HCT116 (cell line): Measurements from ENCODE around the gene PDE4B. TPM values are rescaled to one million over a fixed set of nuclear protein-coding genes. Genes with fewer than 3 reads are reported as not detected.

Experiments
- ATAC-seq: fragments of 200-7000 bp; cut with Tn5 transposase; 2 replicates; pipeline ENCODE4 v1.9.1; 2020; ENCODE audit warnings: mild to moderate bottlenecking, moderate library complexity
- BruUV-seq: library from RNA; stranded (reverse); fragments of 400-500 nt; replicated peaks from 2 replicates; lab custom pipeline; 2021; lab: Mats Ljungman, UMichigan
- CTCF ChIA-PET: fragments of 300-600 bp; sonication (Branson Sonifier 250); formaldehyde crosslinking; loops from one replicate; lab custom pipeline; 2021; ENCODE audit warnings: antibody characterized with exemption; lab: Charles Lee
- POLR2A ChIA-PET: fragments of 300-600, 350-600 bp; sonication (Branson Sonifier 250); formaldehyde crosslinking; loops from one replicate; lab custom pipeline; 2021; ENCODE audit warnings: antibody characterized with exemption; lab: Charles Lee
- RAD21 ChIA-PET, 2 experiments: fragments of 300-600 bp; sonication (Branson Sonifier 250); formaldehyde crosslinking; loops; one replicate each; lab custom pipeline; 2023; ENCODE audit warnings: low total read pairs in 2 of 2; ENCODE audit not compliant: uncharacterized antibody in 2 of 2, unreplicated experiment in 2 of 2, low non-redundant PET in 1 of 2; lab: Charles Lee
- DNase-seq: peaks from one replicate; pipeline ENCODE4 v3.0.0-alpha.2; 2010; ENCODE audit warnings: low read depth, low spot score
- H2AFZ ChIP-seq: fragments of 200-600 bp; shearing (Covaris generic), sonication (generic); 2 replicates; pipeline ENCODE4 v1.6.1; 2017; ENCODE audit warnings: low read depth, mixed run types, mixed read lengths, antibody characterized with exemption, low read length; ENCODE audit not compliant: poor library complexity, severe bottlenecking
- H3K27ac ChIP-seq: 2 replicates; pipeline ENCODE4 v1.5.1; 2012; ENCODE audit warnings: low read depth, low read length
- H3K27me3 ChIP-seq: fragments of 200-600 bp; sonication (generic); 2 replicates; pipeline ENCODE4 v1.6.1; 2016; ENCODE audit warnings: mixed run types, low read length, mixed read lengths; ENCODE audit not compliant: insufficient read depth
- H3K36me3 ChIP-seq, 2 experiments: fragments of 200-500 bp in 1 of 2; fragments of 200-600 bp in 1 of 2; sonication (Bioruptor generic) in 1 of 2; sonication (generic) in 1 of 2; 2 replicates each; pipeline versions ENCODE4 v1.5.1 to v1.6.1; 2014 to 2016; ENCODE audit warnings: low read length in 2 of 2, inconsistent platforms in 1 of 2, mixed read lengths in 1 of 2, mixed run types in 1 of 2; ENCODE audit not compliant: insufficient read depth in 2 of 2, control insufficient read depth in 1 of 2
- H3K4me1 ChIP-seq, 2 experiments: fragments of 200-600 bp in 1 of 2; sonication (generic) in 1 of 2; 2 replicates each; pipeline versions ENCODE4 v1.5.1 to v1.6.1; 2012 to 2017; ENCODE audit warnings: low read length in 2 of 2, inconsistent platforms in 1 of 2, mild to moderate bottlenecking in 1 of 2, mixed read lengths in 1 of 2, mixed run types in 1 of 2, moderate library complexity in 1 of 2; ENCODE audit not compliant: insufficient read depth in 2 of 2, control insufficient read depth in 1 of 2
- H3K4me2 ChIP-seq: fragments of 200-600 bp; sonication (generic); 2 replicates; pipeline ENCODE4 v1.6.1; 2017; ENCODE audit warnings: mixed run types, low read length, mixed read lengths
- H3K4me3 ChIP-seq, 2 experiments: fragments of 200-600 bp in 1 of 2; sonication (generic) in 1 of 2; replicated peaks in 1 of 2; 2 replicates each; pipeline ENCODE4 v1.5.1; 2011 to 2016; ENCODE audit warnings: low read length in 2 of 2, control low read depth in 1 of 2, low read depth in 1 of 2, mild to moderate bottlenecking in 1 of 2, mixed read lengths in 1 of 2, mixed run types in 1 of 2
- H3K79me2 ChIP-seq: fragments of 200-600 bp; sonication (generic); 2 replicates; pipeline ENCODE4 v1.6.1; 2017; ENCODE audit warnings: mild to moderate bottlenecking, mixed run types, low read length, moderate library complexity, mixed read lengths; ENCODE audit not compliant: insufficient read depth
- H3K9ac ChIP-seq: fragments of 200-600 bp; sonication (generic); 2 replicates; pipeline ENCODE4 v1.6.1; 2016; ENCODE audit warnings: low read length, mixed read lengths
- H3K9me2 ChIP-seq: fragments of 200-600 bp; sonication (generic), shearing (Covaris generic); 2 replicates; pipeline ENCODE4 v1.6.1; 2017; ENCODE audit warnings: mixed run types, mild to moderate bottlenecking, moderate library complexity; ENCODE audit not compliant: insufficient read depth
- H3K9me3 ChIP-seq, 2 experiments: fragments of 200-500 bp in 1 of 2; fragments of 200-600 bp in 1 of 2; sonication (Bioruptor generic) in 1 of 2; sonication (generic) in 1 of 2; 2 replicates each; pipeline ENCODE4 v1.6.1; 2014 to 2017; ENCODE audit warnings: low read length in 2 of 2, mixed read lengths in 2 of 2, inconsistent platforms in 1 of 2, low read depth in 1 of 2, mild to moderate bottlenecking in 1 of 2, mixed run types in 1 of 2, moderate library complexity in 1 of 2; ENCODE audit not compliant: control insufficient read depth in 1 of 2, insufficient read depth in 1 of 2
- H4K20me1 ChIP-seq: fragments of 200-600 bp; sonication (generic), shearing (Covaris generic); 2 replicates; pipeline ENCODE4 v1.6.1; 2017; ENCODE audit warnings: mixed run types, mild to moderate bottlenecking, moderate library complexity; ENCODE audit not compliant: insufficient read depth
- CBX3 ChIP-seq: IDR thresholded peaks from 2 replicates; pipeline ENCODE4 v1.6.1; 2012; ENCODE audit warnings: low read depth
- CEBPB ChIP-seq: IDR thresholded peaks from 2 replicates; pipeline ENCODE4 v1.6.1; 2012; ENCODE audit warnings: low read depth
- EGR1 ChIP-seq: IDR thresholded peaks from 2 replicates; pipeline ENCODE4 v1.6.1; 2012; ENCODE audit warnings: low read depth
- EZH2 ChIP-seq: fragments of 200-600 bp; sonication (generic); IDR thresholded peaks from 2 replicates; pipeline ENCODE4 v1.6.1; 2017; ENCODE audit warnings: antibody characterized with exemption, mixed run types
- EZH2phosphoT487 ChIP-seq: fragments of 200-600 bp; IDR thresholded peaks from 2 replicates; pipeline ENCODE4 v1.6.1; 2018; ENCODE audit warnings: antibody characterized with exemption, borderline replicate concordance
- FOSL1 ChIP-seq: IDR thresholded peaks from 2 replicates; pipeline ENCODE4 v1.6.1; 2012; ENCODE audit warnings: low read depth
- JUND ChIP-seq: IDR thresholded peaks from 2 replicates; pipeline ENCODE4 v1.6.1; 2012
- POLR2A ChIP-seq: IDR thresholded peaks from 2 replicates; pipeline ENCODE4 v1.7.0; 2011; ENCODE audit warnings: borderline replicate concordance; ENCODE audit not compliant: insufficient read depth, insufficient read length; ENCODE audit errors: extremely low read depth
- POLR2AphosphoS5 ChIP-seq: IDR thresholded peaks from 2 replicates; pipeline ENCODE4 v1.6.1; 2011; ENCODE audit warnings: mild to moderate bottlenecking, low read depth, low read length, moderate library complexity
- RAD21 ChIP-seq: IDR thresholded peaks from 2 replicates; pipeline ENCODE4 v1.6.1; 2012; ENCODE audit warnings: low read depth, mild to moderate bottlenecking
- SIN3A ChIP-seq: IDR thresholded peaks from 2 replicates; pipeline ENCODE4 v1.6.1; 2012; ENCODE audit warnings: low read depth
- SP1 ChIP-seq: IDR thresholded peaks from 2 replicates; pipeline ENCODE4 v1.6.1; 2012; ENCODE audit warnings: low read depth
- SRF ChIP-seq: IDR thresholded peaks from 2 replicates; pipeline ENCODE4 v1.6.1; 2012; ENCODE audit warnings: low read depth
- TCF7L2 ChIP-seq: IDR thresholded peaks from 2 replicates; pipeline ENCODE4 v1.7.0; 2011; ENCODE audit warnings: borderline replicate concordance, inconsistent platforms; ENCODE audit not compliant: insufficient read depth, insufficient read length; ENCODE audit errors: extremely low read depth
- intact Hi-C: fragments of 100-400 bp; cut with micrococcal nuclease; formaldehyde crosslinking; loops from 2 replicates; pipeline ENCODE4 v1.10.0; 2022
- total RNA-seq: library from RNA; stranded (reverse); gene quantifications from one replicate; pipeline ENCODE4 v1.2.1, GENCODE V29; 2021; ENCODE audit not compliant: unreplicated experiment
- TF ChIP-seq, protein P1 (sequence below): IDR thresholded peaks from 2 replicates; pipeline ENCODE4 v1.6.1; 2011; ENCODE audit warnings: mild to moderate bottlenecking, low read length, moderate library complexity; ENCODE audit not compliant: insufficient replicate concordance; ENCODE audit errors: extremely low read depth
- TF ChIP-seq, protein P2 (sequence below): IDR thresholded peaks from 2 replicates; pipeline ENCODE4 v1.6.1; 2012; ENCODE audit warnings: low read depth
- TF ChIP-seq, protein P3 (sequence below): IDR thresholded peaks from 2 replicates; pipeline ENCODE4 v1.6.1; 2012
- TF ChIP-seq, protein P4 (sequence below): IDR thresholded peaks from 2 replicates; pipeline ENCODE4 v1.6.1; 2012
- TF ChIP-seq, protein P5 (sequence below), 3 experiments: fragments of 200-600 bp in 1 of 3; sonication (generic) in 1 of 3; IDR thresholded peaks in 2 of 3; conservative IDR thresholded peaks in 1 of 3; 2 replicates each; pipeline ENCODE4 v1.5.1; 2012 to 2017; ENCODE audit warnings: low read depth in 2 of 3, low read length in 2 of 3, antibody characterized with exemption in 1 of 3, borderline replicate concordance in 1 of 3, control low read depth in 1 of 3, mild to moderate bottlenecking in 1 of 3, mixed read lengths in 1 of 3, mixed run types in 1 of 3, moderate library complexity in 1 of 3; ENCODE audit not compliant: insufficient read depth in 1 of 3

PDE4B gene
- total RNA-seq, 1 experiment from 2014 or later: 76.9 TPM

DNA sequence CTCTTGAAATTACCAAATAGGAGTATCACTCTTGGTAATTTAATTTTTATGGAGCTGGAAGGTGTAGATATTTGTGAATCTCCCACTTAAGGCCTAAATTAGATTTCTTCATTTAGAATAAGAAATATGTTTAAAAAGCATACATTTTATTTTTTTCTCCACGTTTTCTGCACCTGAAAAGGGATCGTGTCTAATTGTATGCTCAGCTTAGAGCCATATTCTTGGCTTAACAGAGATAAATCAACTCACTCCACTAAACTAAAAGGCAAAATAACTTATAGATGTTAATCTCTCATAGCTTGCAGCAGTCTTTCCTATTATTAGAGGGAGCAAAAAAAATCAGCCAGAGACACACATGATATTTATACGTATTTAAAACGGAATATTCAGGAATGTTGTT is 404.4 kb downstream of the PDE4B start:
- H3K27ac ChIP-seq: no peak overlapping the region
- H2AFZ ChIP-seq: no peak overlapping the region
- no peaks in the 10 kb centered on the region for H3K36me3 ChIP-seq
- H4K20me1 ChIP-seq: no peaks in the 10 kb centered on the region
- H3K9ac ChIP-seq: no peak overlapping the region
- ATAC-seq: no peak
- CTCF ChIA-PET: no interaction called here
- no peaks in the 10 kb centered on the region for H3K4me1 ChIP-seq
- H3K9me3 ChIP-seq: no peaks in the 10 kb centered on the region
- no TSS peak for BruUV-seq
- POLR2A ChIA-PET: no interaction called here
- DNase-seq: no peak
- H3K79me2 ChIP-seq: no peaks in the 10 kb centered on the region
- H3K4me3 ChIP-seq: no peak overlapping the region
- no peaks in the 10 kb centered on the region for H3K27me3 ChIP-seq
- no peaks in the 10 kb centered on the region for H3K9me2 ChIP-seq
- RAD21 ChIA-PET: no interaction called here
- no peak overlapping the region for H3K4me2 ChIP-seq
- TF ChIP-seq EZH2phosphoT487: no peak
- TF ChIP-seq, protein P1, sequence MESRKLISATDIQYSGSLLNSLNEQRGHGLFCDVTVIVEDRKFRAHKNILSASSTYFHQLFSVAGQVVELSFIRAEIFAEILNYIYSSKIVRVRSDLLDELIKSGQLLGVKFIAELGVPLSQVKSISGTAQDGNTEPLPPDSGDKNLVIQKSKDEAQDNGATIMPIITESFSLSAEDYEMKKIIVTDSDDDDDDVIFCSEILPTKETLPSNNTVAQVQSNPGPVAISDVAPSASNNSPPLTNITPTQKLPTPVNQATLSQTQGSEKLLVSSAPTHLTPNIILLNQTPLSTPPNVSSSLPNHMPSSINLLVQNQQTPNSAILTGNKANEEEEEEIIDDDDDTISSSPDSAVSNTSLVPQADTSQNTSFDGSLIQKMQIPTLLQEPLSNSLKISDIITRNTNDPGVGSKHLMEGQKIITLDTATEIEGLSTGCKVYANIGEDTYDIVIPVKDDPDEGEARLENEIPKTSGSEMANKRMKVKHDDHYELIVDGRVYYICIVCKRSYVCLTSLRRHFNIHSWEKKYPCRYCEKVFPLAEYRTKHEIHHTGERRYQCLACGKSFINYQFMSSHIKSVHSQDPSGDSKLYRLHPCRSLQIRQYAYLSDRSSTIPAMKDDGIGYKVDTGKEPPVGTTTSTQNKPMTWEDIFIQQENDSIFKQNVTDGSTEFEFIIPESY: no peak
- no peak for TF ChIP-seq CEBPB
- TF ChIP-seq SIN3A: no peak
- TF ChIP-seq CBX3: no peak
- TF ChIP-seq POLR2AphosphoS5: no peak
- no peak for TF ChIP-seq EGR1
- TF ChIP-seq EZH2: no peak
- TF ChIP-seq RAD21: no peak
- no peak for TF ChIP-seq POLR2A
- no peak for TF ChIP-seq FOSL1
- TF ChIP-seq, protein P2, sequence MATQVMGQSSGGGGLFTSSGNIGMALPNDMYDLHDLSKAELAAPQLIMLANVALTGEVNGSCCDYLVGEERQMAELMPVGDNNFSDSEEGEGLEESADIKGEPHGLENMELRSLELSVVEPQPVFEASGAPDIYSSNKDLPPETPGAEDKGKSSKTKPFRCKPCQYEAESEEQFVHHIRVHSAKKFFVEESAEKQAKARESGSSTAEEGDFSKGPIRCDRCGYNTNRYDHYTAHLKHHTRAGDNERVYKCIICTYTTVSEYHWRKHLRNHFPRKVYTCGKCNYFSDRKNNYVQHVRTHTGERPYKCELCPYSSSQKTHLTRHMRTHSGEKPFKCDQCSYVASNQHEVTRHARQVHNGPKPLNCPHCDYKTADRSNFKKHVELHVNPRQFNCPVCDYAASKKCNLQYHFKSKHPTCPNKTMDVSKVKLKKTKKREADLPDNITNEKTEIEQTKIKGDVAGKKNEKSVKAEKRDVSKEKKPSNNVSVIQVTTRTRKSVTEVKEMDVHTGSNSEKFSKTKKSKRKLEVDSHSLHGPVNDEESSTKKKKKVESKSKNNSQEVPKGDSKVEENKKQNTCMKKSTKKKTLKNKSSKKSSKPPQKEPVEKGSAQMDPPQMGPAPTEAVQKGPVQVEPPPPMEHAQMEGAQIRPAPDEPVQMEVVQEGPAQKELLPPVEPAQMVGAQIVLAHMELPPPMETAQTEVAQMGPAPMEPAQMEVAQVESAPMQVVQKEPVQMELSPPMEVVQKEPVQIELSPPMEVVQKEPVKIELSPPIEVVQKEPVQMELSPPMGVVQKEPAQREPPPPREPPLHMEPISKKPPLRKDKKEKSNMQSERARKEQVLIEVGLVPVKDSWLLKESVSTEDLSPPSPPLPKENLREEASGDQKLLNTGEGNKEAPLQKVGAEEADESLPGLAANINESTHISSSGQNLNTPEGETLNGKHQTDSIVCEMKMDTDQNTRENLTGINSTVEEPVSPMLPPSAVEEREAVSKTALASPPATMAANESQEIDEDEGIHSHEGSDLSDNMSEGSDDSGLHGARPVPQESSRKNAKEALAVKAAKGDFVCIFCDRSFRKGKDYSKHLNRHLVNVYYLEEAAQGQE: no peak
- TF ChIP-seq, protein P3, sequence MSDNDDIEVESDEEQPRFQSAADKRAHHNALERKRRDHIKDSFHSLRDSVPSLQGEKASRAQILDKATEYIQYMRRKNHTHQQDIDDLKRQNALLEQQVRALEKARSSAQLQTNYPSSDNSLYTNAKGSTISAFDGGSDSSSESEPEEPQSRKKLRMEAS: no peak
- TF ChIP-seq, protein P4, sequence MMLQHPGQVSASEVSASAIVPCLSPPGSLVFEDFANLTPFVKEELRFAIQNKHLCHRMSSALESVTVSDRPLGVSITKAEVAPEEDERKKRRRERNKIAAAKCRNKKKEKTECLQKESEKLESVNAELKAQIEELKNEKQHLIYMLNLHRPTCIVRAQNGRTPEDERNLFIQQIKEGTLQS: no peak
- no peak for TF ChIP-seq SRF
- TF ChIP-seq JUND: no peak
- TF ChIP-seq, protein P5, sequence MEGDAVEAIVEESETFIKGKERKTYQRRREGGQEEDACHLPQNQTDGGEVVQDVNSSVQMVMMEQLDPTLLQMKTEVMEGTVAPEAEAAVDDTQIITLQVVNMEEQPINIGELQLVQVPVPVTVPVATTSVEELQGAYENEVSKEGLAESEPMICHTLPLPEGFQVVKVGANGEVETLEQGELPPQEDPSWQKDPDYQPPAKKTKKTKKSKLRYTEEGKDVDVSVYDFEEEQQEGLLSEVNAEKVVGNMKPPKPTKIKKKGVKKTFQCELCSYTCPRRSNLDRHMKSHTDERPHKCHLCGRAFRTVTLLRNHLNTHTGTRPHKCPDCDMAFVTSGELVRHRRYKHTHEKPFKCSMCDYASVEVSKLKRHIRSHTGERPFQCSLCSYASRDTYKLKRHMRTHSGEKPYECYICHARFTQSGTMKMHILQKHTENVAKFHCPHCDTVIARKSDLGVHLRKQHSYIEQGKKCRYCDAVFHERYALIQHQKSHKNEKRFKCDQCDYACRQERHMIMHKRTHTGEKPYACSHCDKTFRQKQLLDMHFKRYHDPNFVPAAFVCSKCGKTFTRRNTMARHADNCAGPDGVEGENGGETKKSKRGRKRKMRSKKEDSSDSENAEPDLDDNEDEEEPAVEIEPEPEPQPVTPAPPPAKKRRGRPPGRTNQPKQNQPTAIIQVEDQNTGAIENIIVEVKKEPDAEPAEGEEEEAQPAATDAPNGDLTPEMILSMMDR (IDR thresholded peaks at IDR 0.05 in 2 of 3, conservative IDR thresholded peaks at IDR 0.05 in 1 of 3; ENCODE audit: borderline replicate concordance in 1 of 3, insufficient read depth in 1 of 3, low read depth in 2 of 3, low read length in 2 of 3): no peak
- no peak for TF ChIP-seq SP1
- TF ChIP-seq TCF7L2: no peak
- TF ChIP-seq, all 23 proteins: peak for 0
- intact Hi-C loops: no loop called here
